HUES64 (cell line): Measurements from ENCODE around the gene ZBTB25.

Experiments
- H3K27ac ChIP-seq: 2 replicates; pipeline ENCODE4 v1.7.0; 2013; ENCODE audit warnings: low read depth, low read length, inconsistent platforms
- H3K27me3 ChIP-seq: 2 replicates; pipeline ENCODE4 v1.6.1; 2013; ENCODE audit warnings: mild to moderate bottlenecking, low read length; ENCODE audit not compliant: insufficient read depth
- H3K36me3 ChIP-seq: 2 replicates; pipeline ENCODE4 v1.6.1; 2013; ENCODE audit warnings: mild to moderate bottlenecking, low read length; ENCODE audit not compliant: insufficient read depth
- H3K4me1 ChIP-seq: 2 replicates; pipeline ENCODE4 v1.6.1; 2013; ENCODE audit warnings: mild to moderate bottlenecking, low read length, moderate library complexity; ENCODE audit not compliant: insufficient read depth
- H3K4me3 ChIP-seq: 2 replicates; pipeline ENCODE4 v1.5.1; 2013; ENCODE audit warnings: mild to moderate bottlenecking, low read length, moderate library complexity
- H3K9ac ChIP-seq: 2 replicates; pipeline ENCODE4 v1.6.1; 2013; ENCODE audit warnings: mild to moderate bottlenecking, low read depth, low read length
- H3K9me3 ChIP-seq: 2 replicates; pipeline ENCODE4 v1.6.1; 2013; ENCODE audit warnings: low read depth, low read length; ENCODE audit not compliant: insufficient read depth
- WGBS: fragments of 150-250, 120-280 bp; methylation state at CpG from one replicate; pipeline ENCODE4 v1.1.7; 2013; ENCODE audit warnings: missing lambda C conversion rate; 5-methylcytosine and 5-hydroxymethylcytosine counted together

Gene ZBTB25

DNA sequence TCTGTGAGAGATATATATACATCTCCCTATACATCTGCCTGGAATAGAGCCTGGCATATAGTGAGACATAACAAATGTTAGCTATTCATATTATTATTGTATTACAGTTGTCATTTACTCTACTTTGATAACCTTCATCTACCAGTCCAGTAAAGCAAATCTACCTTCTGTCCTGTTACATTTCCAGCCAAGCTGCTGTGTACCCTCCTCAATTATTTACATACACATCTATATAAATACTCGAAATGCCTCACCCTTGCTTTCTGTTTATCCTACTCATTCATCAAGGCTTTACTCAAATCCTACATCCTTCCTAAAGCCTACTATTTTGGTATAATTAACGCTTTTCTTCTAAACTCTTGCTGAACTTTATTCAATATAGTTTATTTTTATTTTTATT is 9.6 kb upstream of the ZBTB25 start:
- no peak overlapping the region for H3K27ac ChIP-seq
- H3K9ac ChIP-seq = no peak overlapping the region
- no peak overlapping the region for H3K4me3 ChIP-seq
- WGBS = 95% methylated on average over 2 of the region's 2 CpGs
- H3K9me3 ChIP-seq = no peaks in the 10 kb centered on the region
- no peaks in the 10 kb centered on the region for H3K27me3 ChIP-seq
- H3K36me3 ChIP-seq = no peaks in the 10 kb centered on the region; the same call in 1 of the 2 replicates
- H3K4me1 ChIP-seq = peaks cover 17% of the 10 kb centered on the region

DNA sequence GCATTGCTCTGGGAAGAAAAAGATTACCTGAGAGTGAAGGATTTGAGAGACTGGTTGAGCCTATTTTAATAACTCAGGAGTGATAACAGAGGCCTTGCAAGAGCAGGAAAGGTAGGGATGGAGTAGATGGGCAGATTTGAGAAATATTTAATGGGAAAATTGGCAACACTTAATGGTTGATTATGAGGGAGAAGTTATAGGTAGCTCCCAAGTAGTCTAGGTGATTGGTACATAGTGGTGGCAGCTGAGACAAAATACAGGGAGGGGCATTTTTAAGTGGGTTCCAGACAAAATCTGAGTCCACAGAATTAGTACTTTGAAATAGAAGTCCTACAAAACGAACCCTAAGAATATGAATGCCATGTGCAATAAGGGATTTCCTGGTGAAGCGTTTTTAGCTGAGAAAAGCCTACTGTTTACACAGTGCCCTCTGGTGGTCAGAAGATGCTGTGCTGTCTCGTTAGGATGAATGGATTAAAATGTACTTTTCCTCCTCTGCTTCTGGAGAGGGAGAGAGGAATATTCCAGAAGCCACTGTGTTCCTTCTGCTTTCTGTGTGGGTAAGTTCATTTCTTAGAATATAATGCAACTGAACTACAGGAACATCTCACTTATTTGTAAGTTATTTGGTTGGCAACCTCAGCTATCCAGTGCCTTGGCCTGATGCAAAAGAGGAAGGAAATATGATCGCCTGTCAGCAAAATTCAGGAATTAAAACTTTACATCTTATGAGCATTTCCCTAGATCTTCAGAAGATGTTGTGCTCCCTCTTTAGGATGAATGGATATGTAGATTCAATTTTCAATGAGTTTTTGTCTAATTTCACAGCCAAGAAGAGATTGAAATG is 7.4 kb upstream of the ZBTB25 start:
- peaks cover 33% of the 10 kb centered on the region for H3K4me1 ChIP-seq
- no peak overlapping the region for H3K9ac ChIP-seq
- no peaks in the 10 kb centered on the region; the same call in 1 of the 2 replicates for H3K36me3 ChIP-seq
- no peak overlapping the region for H3K27ac ChIP-seq
- no peak overlapping the region for H3K4me3 ChIP-seq
- no peaks in the 10 kb centered on the region for H3K9me3 ChIP-seq
- no peaks in the 10 kb centered on the region for H3K27me3 ChIP-seq
- WGBS = 19% methylated on average over 3 of the region's 4 CpGs

DNA sequence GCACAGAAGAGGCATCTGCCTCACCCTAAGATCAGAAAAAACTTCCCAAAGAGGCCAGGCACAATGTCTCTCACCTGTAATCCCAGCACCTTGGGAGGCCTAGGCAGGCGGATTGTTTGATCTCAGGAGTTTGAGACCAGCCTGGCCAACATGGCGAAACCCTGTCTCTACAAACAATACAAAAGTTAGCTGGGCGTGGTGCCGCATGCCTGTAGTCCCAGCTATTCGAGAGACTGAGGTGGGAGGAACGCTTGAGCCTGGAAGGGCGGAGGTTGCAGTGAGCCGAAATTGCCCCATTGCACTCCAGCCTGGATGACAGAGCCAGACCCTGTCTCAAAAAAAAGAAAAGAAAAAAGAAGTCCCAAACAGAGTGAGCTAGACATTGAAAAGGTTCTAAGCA is 5.4 kb upstream of the ZBTB25 start:
- Histone ChIP-seq H3K9ac (no peak overlapping the region), H3K36me3 (no peaks in the 10 kb centered on the region; the same call in 1 of the 2 replicates), H3K4me1 (peaks cover 36% of the 10 kb centered on the region)

DNA sequence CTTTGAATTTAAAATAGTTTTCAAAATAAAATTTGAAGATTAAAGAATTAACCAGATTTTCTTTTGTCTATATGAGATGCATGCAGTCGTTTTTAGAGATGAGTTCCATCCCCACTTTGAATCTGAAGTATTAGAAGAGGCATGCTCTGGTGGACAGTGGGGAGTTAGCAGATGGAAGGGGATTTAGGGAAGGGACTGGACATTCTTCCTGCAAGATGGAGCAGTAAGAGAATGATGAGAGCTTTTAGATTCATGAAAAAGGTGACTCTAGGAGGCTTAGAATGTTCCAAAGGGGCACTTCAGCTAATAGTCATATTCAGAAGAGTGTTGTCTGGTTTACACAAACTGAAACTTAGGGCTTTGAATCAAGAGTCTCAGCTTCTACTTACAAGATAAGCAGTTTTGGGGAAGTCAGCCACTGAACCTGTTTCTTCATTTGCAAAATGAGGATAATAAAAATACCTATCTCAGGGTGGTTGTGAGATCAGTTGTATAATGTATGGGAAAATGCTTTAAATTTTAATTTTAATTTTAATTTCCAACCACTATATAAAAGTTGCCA is 4.7 kb upstream of the ZBTB25 start:
- Histone ChIP-seq H3K36me3 (no peaks in the 10 kb centered on the region; the same call in 1 of the 2 replicates), H3K27me3 (no peaks in the 10 kb centered on the region), H3K4me1 (peaks cover 36% of the 10 kb centered on the region), H3K9me3 (no peaks in the 10 kb centered on the region), H3K27ac (no peak overlapping the region), H3K4me3 (no peak overlapping the region), H3K9ac (no peak overlapping the region)
- WGBS = 57% methylated on average over 1 of the region's 1 CpG

More for the DNA sequence above, 5.4 kb upstream of the ZBTB25 start:
- no peak overlapping the region for H3K27ac ChIP-seq
- 58% methylated on average over 8 of the region's 8 CpGs for WGBS
- no peaks in the 10 kb centered on the region for H3K9me3 ChIP-seq
- no peaks in the 10 kb centered on the region for H3K27me3 ChIP-seq
- H3K4me3 ChIP-seq = no peak overlapping the region

DNA sequence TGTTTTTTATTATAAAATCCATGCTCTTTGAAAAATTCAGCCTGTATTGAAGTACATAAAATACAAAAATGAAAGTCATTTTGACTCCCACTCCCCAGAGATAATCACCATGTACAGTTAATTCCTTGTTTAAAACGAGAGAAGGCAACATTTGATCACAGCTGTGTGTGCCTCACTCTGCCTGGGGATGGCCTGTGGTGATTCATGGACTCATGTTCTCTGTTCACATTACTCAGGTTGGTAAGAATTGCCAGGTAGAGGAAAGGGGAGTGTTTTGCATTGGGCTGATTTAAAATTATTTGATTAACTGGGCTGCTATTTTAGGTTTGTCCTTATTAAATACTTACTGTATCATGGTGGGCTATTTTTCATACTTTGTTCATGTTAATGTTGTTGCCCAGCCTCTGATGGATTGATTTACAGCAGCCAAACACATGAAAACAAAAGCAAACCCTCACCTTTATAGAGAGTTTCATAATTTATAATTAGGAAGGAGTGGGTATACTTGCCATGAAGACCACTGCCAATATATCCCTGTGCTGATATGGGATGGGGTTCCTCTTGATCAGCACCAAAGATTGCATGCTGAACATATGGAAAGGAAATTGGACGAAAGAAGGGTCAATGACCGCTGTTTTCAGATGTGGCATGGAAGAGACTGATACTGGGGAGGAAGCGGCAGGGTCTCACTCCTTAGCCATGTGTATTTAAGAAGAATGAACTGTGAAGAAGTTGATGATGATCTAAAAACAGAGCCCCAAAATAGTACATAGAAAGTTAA is 3.9 kb upstream of the ZBTB25 start:
- Histone ChIP-seq H3K4me1 (peaks cover 38% of the 10 kb centered on the region), H3K4me3 (no peak overlapping the region), H3K27ac (no peak overlapping the region), H3K9me3 (no peaks in the 10 kb centered on the region), H3K36me3 (no peaks in the 10 kb centered on the region), H3K9ac (no peak overlapping the region), H3K27me3 (no peaks in the 10 kb centered on the region)
- WGBS = 80% methylated on average over 4 of the region's 4 CpGs

DNA sequence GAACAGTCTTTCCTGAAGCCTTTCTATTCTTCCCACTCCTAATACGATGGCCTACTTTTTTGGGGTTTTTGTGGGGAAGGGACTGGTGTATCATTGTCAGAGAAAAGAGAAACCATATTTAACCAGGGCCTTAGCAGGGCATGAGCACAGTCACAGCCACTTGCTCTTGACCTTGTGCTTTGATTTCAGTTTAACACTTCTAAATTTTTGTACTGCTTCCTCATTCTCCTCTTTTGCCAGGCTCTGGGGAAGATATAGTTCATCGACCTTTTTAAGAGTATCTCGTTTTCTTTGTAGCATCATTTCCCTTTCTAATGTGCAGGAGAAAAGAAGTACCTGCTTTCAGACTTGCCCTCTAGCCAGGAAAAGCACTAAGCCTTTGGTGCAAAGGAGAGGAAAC is 3.1 kb upstream of the ZBTB25 start:
- Histone ChIP-seq H3K4me3 (no peak overlapping the region), H3K4me1 (peaks cover 44% of the 10 kb centered on the region), H3K27me3 (no peaks in the 10 kb centered on the region), H3K27ac (no peak overlapping the region), H3K9ac (no peak overlapping the region), H3K9me3 (no peaks in the 10 kb centered on the region), H3K36me3 (no peaks in the 10 kb centered on the region; the same call in 1 of the 2 replicates)
- WGBS = 92% methylated on average over 2 of the region's 3 CpGs

DNA sequence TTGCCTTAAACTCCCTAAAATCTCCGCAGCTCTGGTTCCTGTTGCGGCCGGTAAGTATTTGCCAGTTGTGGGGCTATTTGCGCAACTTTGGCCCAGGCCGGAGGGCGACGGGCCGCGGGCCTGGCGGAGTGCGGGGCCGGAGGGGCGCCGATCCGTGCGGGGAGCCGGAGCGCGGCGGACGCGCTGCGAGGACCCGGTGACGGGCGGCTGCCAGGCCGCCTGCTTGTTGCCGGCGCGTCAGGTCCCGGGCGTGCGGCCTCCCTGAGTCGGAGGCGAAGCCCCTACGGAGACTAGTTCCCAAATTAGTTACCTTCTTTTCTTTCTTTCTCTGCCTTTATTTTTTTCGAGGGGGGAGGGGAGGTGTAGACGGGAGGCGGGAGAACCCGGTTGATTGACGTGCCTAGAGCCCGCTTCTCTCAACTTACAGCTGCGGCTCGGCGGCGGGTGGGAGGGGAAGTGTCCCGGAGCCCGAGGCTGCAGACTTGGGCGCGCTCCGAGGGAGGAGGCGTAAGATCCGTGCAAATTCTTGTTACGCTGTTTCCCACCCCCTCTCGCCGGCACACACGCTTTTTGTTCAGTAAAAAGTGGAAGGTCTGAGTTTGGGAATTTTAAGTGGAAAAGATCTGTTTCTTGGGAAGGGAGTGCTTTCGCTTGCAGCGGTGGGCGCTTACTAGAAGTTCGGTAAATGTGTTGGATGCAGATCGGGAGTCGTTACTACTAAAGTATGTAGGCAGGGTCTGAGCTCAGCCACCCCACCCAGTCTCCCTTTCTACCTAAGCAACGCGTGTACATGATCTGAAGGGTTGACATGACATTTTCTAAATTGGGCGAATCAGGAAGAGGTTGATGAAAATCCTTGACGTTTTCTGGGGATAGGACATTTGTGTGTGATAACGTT is 1.5 kb upstream of the ZBTB25 start:
- H3K9me3 ChIP-seq = no peaks in the 10 kb centered on the region
- peak overlapping the region; percentile 100 for H3K9ac ChIP-seq
- peaks cover 43% of the 10 kb centered on the region for H3K4me1 ChIP-seq
- WGBS = under 1% methylated on average over 66 of the region's 68 CpGs
- peak overlapping the region; percentile 95 for H3K4me3 ChIP-seq
- peak overlapping the region; percentile 100 for H3K27ac ChIP-seq
- H3K36me3 ChIP-seq = no peaks in the 10 kb centered on the region; the same call in 1 of the 2 replicates
- H3K27me3 ChIP-seq = no peaks in the 10 kb centered on the region

DNA sequence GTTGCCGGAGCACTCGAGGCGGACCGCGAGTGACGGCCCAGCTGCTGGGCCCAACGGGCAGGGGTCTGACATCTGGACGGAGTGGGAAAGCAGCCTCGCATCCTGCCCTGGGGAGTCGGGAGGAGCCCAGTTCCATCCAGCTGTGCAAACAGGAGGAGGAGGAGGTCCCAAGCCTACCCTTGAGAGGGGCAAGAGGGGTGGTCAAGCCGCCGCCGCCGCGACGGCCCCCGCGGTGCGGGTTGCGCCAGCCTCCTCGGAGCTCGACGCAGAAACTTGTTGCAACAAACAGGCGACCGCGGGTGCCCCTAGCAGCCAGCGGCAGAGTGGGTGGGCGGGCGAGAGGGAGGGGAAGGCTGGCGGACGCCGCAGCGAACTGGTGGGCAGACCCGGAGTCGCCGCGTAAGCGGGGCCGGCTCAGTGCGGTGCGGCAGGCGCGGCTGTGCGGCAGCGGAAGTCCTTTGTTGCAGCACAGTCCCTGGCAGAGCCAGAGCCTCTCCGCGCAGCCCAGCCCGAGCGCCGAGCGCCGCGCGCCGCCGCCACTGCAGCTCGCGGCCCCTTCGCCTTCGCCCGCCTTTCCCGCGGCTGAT is 765 bp upstream of the ZBTB25 start, which contains the start of gene ZBTB1:
ZBTB1 (plus strand) TSS at position 461 of the 587 bp plus-strand sequence. CDS start 16,735 bp downstream, outside the sequence.
- Histone ChIP-seq H3K9me3 (no peaks in the 10 kb centered on the region), H3K27me3 (no peaks in the 10 kb centered on the region), H3K9ac (peak within 1 kb of the TSS; percentile 100), H3K27ac (peak within 1 kb of the TSS; percentile 100), H3K4me3 (peak within 1 kb of the TSS; percentile 95), H3K4me1 (peaks cover 43% of the 10 kb centered on the region), H3K36me3 (no peaks in the 10 kb centered on the region; the same call in 1 of the 2 replicates)
- under 1% methylated on average over 63 of the region's 63 CpGs for WGBS

DNA sequence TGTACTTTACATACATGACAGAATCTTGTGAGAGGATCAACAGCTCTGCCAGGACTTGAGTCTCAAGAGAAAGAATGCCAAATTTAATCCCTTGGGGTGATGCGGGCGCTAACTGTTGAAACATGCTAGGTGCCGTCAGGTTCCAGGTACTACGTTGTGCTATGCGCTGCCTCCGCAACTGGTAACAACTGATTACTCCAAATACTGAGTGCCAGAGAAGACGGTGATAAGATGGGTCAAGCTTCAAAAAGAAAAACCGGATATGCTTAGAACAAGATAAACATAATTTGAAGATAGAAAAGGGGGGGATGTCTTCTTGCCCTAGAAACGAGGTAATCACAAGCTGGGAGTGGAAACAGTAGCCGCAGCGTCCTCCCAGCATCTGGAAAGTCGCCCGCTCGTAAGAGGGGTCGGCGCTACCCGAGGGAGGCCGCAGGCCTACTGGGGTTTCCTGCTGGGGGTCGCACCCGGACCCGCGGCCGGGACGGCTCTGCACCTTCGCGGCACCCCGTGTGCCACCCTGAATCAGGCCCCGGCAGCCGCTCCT is 678 bp downstream of the ZBTB25 start:
- Histone ChIP-seq H3K27ac (peak overlapping the region; percentile 100), H3K9me3 (no peaks in the 10 kb centered on the region), H3K4me3 (peak overlapping the region; percentile 95), H3K4me1 (peaks cover 31% of the 10 kb centered on the region), H3K27me3 (no peaks in the 10 kb centered on the region), H3K36me3 (peaks cover 5% of the 10 kb centered on the region), H3K9ac (peak overlapping the region; percentile 100)
- 6% methylated on average over 29 of the region's 29 CpGs for WGBS

DNA sequence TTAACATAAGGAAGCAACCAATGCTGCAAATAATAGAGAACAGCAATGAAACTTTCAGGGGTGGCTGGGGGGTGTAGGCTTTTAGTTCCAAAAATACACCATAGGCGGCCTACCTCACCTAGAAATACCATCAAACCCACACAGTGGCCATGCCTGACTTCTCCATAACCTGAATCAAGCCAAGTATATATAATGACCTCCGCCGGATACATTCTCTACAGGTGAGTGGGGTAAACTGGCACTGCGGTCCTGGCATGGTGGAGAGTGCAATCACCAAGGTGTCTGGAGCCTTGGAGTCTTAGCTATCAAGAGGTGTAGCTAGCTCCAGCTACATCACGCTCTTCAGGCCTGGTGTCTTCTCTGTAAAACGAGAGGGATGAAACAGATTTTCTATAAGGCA is 1.2 kb downstream of the ZBTB25 start:
- Histone ChIP-seq H3K9ac (peak overlapping the region; percentile 100), H3K4me1 (peaks cover 25% of the 10 kb centered on the region), H3K4me3 (peak overlapping the region; percentile 95), H3K36me3 (peaks cover 10% of the 10 kb centered on the region), H3K9me3 (no peaks in the 10 kb centered on the region), H3K27ac (no peak overlapping the region), H3K27me3 (no peaks in the 10 kb centered on the region)
- WGBS = 82% methylated on average over 6 of the region's 6 CpGs
